AG04449 (cell line): ENCODE measurements around the gene OXA1L.

Experiments used
- CTCF ChIA-PET: fragments of 350-600 bp; formaldehyde crosslinking; extraction: SDS; loops from one replicate; lab custom pipeline; 2021; ENCODE audit warnings: antibody characterized with exemption; lab: Yijun Ruan, JAX
- POLR2A ChIA-PET: fragments of 400-600, 350-600 bp; formaldehyde crosslinking; extraction: SDS; loops from one replicate; lab custom pipeline; 2020; ENCODE audit warnings: antibody characterized with exemption, inconsistent platforms; lab: Yijun Ruan, JAX
- DNase-seq: peaks from one replicate; pipeline ENCODE4 v3.0.0-alpha.2; 2010; ENCODE audit warnings: low read depth, low spot score
- H3K4me3 ChIP-seq: 2 replicates; pipeline ENCODE4 v1.5.1; 2011; ENCODE audit warnings: low read depth, mild to moderate bottlenecking, control low read depth, low read length
- TF ChIP-seq, protein P1 (sequence below): IDR thresholded peaks from one replicate; pipeline ENCODE4 v1.5.1; 2011; ENCODE audit warnings: mild to moderate bottlenecking, moderate library complexity, low read length, control low read depth, inconsistent platforms; ENCODE audit not compliant: insufficient read depth; ENCODE audit errors: missing control alignments

The OXA1L gene

DNA sequence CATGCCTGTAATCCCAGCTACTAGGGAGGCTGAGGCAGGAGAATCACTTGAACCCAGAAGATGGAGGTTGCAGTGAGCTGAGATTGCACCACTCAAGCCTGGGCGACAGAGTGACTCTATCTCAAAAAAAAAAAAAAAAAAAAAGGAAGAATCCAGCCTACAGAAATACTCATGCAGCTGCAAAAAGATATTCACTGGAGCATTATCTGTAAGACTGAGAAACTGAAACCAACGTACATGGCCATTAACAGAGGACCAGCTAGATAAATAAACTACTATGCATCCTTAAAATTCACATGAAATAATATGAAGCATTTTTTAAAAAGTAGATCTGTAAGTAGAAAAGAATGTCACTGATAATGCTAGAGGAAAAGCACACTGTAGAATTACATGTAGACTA, 45.2 kb downstream of the OXA1L start:
- DNase-seq = no peak
- ChIA-PET CTCF (interaction anchor here (0.6 to 2.5 kb wide), 6 partner anchors 10 to 268 kb away, joined by 3 to 9 read pairs (median 4); no protein-coding TSS in a partner anchor), POLR2A (no interaction called here)
- TF ChIP-seq, protein P1, sequence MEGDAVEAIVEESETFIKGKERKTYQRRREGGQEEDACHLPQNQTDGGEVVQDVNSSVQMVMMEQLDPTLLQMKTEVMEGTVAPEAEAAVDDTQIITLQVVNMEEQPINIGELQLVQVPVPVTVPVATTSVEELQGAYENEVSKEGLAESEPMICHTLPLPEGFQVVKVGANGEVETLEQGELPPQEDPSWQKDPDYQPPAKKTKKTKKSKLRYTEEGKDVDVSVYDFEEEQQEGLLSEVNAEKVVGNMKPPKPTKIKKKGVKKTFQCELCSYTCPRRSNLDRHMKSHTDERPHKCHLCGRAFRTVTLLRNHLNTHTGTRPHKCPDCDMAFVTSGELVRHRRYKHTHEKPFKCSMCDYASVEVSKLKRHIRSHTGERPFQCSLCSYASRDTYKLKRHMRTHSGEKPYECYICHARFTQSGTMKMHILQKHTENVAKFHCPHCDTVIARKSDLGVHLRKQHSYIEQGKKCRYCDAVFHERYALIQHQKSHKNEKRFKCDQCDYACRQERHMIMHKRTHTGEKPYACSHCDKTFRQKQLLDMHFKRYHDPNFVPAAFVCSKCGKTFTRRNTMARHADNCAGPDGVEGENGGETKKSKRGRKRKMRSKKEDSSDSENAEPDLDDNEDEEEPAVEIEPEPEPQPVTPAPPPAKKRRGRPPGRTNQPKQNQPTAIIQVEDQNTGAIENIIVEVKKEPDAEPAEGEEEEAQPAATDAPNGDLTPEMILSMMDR = no peak
- no peak overlapping the region for H3K4me3 ChIP-seq

DNA sequence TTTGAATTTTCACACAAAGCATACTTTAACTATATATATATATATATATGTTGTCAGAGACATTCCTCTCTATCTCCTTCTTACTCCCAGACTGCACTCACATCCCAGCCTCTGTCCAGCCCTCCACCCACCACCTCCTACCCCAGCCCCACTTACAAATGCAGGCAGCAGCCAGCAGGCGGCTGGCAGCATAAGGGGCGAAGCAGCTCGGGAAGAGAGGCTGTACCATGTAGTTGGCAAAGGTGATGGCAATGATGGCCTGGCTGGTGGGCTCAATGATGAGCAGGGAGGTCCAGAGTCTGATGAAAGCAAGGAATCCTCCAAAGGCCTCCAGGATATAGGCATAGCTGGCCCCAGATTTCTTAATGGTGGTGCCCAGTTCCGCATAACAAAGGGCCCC, 46.3 kb downstream of the OXA1L start:
- ChIA-PET CTCF (interaction anchor here (1.3 to 2.5 kb wide), 3 partner anchors 155 to 256 kb away, joined by 4 to 9 read pairs (median 9); no protein-coding TSS in a partner anchor), POLR2A (no interaction called here)
- no peak overlapping the region for H3K4me3 ChIP-seq
- TF ChIP-seq, protein P1 = no peak
- DNase-seq = no peak

DNA sequence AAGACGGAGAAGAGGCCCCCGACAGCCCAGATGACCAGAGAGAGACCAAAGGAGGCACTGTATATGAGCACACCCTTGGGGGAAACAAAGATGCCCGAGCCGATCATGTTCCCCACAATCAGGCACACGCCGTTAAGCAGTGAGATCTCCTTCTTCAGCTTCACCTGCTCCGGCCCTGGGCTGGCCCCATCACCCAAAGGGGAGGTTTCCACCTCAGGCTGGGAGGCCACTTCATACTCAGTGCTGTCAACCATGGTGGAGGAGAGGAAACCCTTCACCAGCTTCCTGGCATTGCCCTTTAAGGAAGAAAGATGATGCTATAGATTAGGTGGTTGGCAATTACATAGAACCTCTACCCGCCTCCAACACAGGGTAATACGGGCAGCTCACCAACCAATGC, 46.7 kb downstream of the OXA1L start:
- DNase-seq = no peak
- CTCF ChIA-PET = interaction anchor here (1.3 to 2.5 kb wide), 3 partner anchors 155 to 257 kb away, joined by 4 to 9 read pairs (median 9); no protein-coding TSS in a partner anchor
- H3K4me3 ChIP-seq = no peak overlapping the region
- TF ChIP-seq, protein P1 = no peak
- POLR2A ChIA-PET = interaction anchor here (0.6 kb wide), 1 partner anchor 14 kb away, joined by 3 read pairs; no protein-coding TSS in a partner anchor

DNA sequence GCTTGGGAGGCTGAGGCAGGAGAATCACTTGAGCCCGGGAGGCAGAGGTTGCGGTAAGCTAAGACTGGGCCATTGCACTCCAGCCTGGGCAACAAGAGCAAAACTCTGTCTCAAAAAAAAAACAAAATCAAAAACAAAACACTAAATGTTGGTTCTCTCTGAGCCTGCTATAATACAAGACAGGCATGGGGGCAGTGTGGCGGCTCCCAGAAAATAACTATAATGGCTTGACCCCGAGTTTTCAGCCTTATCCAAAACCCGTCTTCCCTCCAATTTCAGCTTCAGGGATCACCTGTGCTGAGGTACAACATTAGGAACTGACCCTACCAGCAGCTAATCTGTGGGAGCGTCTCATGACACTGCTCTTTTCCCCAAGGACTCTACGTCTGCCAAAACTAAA, 47.9 kb downstream of the OXA1L start:
- TF ChIP-seq, protein P1 = no peak
- H3K4me3 ChIP-seq = no peak overlapping the region
- no peak for DNase-seq
- CTCF ChIA-PET = interaction anchor here (0.7 to 2.2 kb wide), 4 partner anchors 8 to 258 kb away, joined by 3 to 8 read pairs (median 4); no protein-coding TSS in a partner anchor
- POLR2A ChIA-PET = no interaction called here

DNA sequence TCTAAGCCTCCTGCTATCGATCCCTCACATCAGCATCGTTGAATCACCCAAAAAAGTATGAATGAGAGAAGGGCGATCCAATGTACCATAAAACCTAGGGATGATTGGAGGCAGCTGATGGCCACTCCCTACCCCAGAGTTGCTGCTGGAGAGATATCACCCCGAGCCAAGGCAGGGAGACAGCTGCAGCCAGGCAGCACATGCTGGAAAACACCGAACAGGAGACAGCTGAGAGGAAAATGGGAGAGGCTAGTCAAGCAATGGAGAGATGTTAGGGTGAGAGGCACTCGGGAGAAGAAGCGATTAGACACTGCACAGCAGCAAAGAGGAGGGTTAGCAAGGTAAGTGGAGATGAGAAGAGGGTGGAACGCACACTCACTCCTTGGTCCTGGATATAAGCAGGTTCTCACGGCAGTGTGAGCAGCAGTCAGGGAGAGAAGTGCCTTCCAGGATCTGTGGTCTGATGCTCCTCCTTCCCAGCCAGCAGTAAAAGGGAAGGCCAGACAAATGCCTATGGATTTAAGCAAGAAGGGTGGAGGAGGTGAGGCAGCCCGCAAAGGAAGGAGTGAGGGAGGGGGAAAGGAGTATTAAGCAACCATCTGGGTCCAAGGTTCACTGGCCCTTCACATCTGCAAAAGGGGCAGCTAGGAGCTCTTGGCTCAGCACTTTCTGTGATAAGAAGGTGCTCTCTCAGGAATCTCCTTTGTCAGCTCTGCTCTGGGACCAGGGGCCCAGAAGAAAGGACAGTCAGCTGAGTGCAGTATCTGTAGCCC, 48.6 kb downstream of the OXA1L start, which contains the start of gene SLC7A7:
Gene SLC7A7 (minus strand): TSS at position 495 of the 773 bp plus-strand sequence. CDS start 2,037 bp downstream, outside the sequence.
- TF ChIP-seq, protein P1 = no peak
- CTCF ChIA-PET = interaction anchor here (0.7 to 10.1 kb wide), 6 partner anchors 8 to 258 kb away, joined by 3 to 256 read pairs (median 6); no protein-coding TSS in a partner anchor
- POLR2A ChIA-PET = no interaction called here
- peak within 1 kb of the TSS; percentile 6; the same call in 1 of the 2 replicates for H3K4me3 ChIP-seq
- no peak for DNase-seq
